Peyer's patch (tissue), 4 donors: Measurements from ENCODE around the gene HEXIM2.

ENCODE experiments used
- POLR2A ChIP-seq, 2 donors: fragments of 450-650 bp; IDR thresholded peaks; one replicate each; pipeline ENCODE4 v1.5.1; 2017; ENCODE audit warnings: antibody characterized with exemption in 2 of 2, mild to moderate bottlenecking in 2 of 2, moderate library complexity in 2 of 2
- TF ChIP-seq, protein P1 (sequence below), 6 experiments: fragments of 450-650 bp in 4 of 6; fragments of 200-600 bp in 2 of 6; sonication (generic) in 1 of 6; IDR thresholded peaks; one replicate each; pipeline ENCODE4 v1.5.1; 2017 to 2019; ENCODE audit warnings: antibody characterized with exemption in 6 of 6, mild to moderate bottlenecking in 3 of 6, moderate library complexity in 1 of 6

GRCh38 chr17:45162025-45162687 lies 481 bp downstream of the HEXIM2 start:
- TF ChIP-seq, protein P1, sequence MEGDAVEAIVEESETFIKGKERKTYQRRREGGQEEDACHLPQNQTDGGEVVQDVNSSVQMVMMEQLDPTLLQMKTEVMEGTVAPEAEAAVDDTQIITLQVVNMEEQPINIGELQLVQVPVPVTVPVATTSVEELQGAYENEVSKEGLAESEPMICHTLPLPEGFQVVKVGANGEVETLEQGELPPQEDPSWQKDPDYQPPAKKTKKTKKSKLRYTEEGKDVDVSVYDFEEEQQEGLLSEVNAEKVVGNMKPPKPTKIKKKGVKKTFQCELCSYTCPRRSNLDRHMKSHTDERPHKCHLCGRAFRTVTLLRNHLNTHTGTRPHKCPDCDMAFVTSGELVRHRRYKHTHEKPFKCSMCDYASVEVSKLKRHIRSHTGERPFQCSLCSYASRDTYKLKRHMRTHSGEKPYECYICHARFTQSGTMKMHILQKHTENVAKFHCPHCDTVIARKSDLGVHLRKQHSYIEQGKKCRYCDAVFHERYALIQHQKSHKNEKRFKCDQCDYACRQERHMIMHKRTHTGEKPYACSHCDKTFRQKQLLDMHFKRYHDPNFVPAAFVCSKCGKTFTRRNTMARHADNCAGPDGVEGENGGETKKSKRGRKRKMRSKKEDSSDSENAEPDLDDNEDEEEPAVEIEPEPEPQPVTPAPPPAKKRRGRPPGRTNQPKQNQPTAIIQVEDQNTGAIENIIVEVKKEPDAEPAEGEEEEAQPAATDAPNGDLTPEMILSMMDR (IDR thresholded peaks at IDR 0.05) = no peak
- TF ChIP-seq POLR2A (IDR thresholded peaks at IDR 0.05) = no peak
